NCI-H2081 (cell line): Measurements from ENCODE around the gene BACH1.

Source experiments
- DNase-seq, 2 experiments: peaks; one replicate each; lab custom pipeline; 2025; lab: John Stamatoyannopoulos, UW

The BACH1 gene

DNA sequence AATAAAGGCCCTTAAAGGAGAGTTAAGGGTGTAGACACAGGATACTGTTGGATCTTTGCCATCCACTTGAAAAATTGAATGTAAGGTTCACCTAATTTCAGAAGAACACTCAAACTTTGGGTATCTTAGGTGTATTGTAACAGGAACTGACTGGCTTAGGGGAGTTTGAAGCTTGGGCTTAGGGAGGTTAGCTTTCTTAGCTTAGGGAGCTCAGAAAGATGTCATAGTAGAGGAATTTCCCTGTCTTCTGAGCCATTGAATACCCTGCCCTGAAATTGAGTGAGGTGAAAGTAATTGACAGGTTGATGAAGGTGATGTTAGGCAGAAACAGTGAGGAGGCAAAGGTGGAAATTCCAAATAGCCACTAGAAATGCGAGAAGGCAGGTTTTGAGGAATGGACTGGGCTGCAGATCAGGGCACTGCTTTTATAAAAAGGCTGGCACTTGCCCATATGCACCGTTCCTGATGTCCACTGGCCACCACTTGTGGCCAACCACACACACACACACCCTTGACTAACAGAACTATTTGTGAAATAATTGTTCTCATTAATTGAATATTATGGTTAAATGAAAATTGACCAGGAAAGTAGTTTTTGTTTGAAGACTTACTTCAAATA is 16.5 kb downstream of the BACH1 start:
- DNase-seq, result no peak

DNA sequence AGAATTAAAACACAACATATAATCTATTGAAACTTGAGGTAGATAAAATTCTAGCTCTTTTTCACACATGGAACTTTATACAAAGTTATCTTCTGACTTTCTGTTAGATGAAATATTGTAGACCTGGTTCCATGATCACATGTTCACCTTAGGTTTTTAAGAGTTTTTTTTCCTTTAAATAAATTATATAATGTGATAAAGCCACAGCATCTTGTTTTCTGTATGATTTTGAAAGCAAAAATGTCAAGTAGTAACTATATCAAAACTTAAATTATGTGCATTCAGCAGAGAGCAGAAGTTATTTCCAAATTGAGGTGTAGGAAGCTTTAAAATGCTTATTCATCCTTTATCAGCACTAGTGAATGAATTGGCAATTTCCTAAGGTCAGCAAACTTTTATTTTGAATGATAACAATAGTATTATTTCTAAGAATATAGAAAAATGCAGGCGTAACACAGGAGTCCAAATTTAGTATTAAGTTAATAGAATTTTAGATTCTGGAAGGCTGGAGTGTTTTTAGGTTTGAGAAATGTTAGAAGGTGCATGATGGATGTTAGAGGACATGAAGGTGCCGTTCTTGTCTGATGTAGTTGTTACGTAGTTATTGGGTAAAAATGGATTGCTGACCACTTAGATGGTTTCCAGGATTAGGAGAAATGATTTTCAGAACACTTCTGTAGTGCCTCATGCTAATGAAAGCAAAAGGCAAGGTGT is 17.5 kb downstream of the BACH1 start:
- DNase-seq, result no peak

DNA sequence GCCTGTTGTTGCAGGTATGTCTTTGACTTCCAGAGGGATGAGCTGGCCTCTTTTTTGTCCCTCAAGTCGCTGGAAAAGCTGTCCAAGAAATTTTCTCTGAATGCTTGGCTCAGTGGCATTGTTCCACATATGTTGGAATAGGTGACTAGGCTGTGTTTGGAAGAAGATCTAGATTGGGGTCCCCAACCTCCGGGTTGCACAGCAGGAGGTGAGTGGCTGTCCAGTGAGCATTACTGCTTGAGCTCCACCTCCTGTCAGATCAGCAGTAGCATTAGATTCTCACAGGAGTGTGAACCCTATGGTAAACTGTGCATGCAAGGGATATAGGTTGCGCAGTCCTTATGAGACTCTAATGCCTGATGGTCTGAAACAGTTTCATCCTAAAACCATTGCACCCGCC is 18.1 kb downstream of the BACH1 start:
- no peak for DNase-seq

DNA sequence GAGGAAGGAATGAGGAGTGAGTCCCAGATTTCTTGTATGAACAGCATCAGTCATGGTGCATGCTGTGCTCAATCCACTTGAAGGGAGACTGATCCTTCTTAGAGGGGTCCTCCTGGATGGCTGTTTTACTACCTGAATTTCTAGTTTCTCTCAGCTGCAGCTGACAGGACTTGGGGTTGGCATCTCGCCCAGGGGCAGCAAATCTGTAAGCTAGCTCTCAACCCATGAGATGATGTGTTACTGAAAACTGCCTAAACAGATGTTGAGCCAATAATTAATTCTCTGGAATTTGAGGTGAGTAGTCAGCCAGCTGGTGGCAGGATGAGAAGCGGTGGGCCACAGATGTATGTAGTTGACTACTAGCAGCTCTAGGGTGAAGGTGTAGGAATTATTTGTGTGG is 19.6 kb downstream of the BACH1 start:
- DNase-seq, result no peak

DNA sequence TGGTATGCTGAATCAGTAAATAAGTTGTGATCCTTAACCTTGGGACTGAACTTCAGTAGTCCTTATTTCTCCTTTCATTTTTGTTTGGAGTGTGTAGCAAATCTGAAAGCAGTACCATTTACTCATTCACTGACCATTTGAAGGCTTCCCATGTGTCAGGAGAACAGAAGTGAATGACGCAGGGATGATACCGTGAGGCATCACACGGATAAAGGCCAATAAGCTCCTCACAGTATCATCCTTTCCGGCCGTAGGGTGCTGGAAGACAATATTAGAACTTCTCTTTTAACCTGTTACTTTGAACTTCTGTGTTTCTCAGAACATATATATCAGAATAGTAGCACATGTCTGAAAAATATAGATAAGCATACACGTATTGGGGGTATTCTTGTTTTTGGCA is 21.3 kb downstream of the BACH1 start:
- DNase-seq, result no peak

DNA sequence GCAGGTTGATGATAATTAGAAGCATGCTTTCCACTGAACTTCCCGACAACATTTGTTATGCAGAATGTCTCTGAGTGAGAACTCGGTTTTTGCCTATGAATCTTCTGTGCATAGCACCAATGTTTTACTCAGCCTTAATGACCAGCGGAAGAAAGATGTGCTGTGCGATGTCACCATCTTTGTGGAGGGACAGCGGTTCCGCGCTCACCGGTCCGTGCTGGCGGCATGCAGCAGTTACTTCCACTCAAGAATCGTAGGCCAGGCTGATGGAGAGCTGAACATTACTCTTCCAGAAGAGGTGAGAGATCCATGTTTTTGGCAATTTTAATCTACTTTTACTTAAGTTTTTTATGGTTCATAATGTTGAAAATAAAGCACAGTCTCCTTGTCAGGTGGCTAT is 22.5 kb downstream of the BACH1 start:
- no peak for DNase-seq

DNA sequence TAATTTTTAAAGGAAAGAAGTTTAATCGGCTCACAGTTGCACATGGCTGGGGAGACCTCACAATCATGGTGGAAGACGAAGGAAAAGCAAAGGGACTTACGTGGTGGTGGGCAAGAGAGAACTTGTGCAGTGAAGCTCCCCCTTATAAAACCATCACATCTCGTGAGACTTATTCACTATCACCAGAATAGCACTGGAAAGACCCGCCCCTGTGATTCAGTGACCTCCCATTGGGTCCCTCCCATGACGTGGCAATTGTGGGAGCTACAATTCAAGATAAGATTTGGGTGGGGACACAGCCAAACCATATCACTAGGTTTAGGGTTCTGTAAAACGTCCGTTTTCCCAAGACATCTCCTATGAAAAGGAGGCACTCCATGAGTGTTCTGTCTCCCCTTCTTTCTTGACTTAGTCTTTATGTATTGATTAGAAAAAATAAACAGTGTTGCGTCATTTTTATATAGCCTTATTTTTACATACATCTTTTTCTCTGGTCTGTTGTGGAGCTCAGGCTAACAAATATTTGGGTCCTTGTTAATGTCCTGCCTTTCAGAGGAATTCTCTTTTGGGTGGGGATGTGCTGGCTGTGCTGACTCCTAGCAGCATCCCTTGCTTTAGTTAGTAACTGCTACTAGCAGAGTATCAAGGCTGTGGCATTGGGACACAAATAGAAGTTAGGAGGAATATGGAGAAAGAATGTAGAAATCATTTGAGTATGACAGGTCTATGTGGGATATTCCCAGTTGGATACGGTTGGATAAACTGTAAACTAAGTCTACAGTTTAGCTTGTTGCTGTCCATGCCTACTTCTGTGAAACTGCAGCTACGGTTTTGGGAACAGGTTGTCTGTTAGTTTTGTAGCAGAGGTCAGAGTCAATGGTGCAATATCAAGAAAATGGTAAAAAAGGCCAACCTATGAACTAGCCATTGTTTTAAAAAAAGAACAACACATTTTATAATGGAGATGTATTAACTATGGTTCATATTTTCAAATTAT is 23.5 kb downstream of the BACH1 start:
- no peak for DNase-seq

DNA sequence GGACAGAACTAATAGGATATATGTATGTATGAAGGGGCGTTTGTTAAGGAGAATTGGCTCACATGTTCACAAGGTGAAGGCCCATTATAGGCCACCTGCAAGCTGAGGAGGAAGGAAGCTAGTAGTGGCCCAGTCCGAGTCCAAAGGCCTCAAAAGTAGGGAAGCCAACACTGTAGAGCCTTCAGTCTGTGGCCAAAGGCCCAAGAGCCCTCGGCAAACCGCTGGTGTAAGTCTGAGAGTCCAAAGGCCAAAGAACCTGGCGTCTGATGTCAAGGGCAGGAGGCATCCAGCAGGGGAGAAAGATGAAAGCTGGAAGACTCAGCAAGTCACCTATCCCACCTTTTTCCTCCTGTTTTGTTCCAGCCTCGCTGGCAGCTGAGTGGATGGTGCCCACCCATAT is 24.5 kb downstream of the BACH1 start:
- no peak for DNase-seq

DNA sequence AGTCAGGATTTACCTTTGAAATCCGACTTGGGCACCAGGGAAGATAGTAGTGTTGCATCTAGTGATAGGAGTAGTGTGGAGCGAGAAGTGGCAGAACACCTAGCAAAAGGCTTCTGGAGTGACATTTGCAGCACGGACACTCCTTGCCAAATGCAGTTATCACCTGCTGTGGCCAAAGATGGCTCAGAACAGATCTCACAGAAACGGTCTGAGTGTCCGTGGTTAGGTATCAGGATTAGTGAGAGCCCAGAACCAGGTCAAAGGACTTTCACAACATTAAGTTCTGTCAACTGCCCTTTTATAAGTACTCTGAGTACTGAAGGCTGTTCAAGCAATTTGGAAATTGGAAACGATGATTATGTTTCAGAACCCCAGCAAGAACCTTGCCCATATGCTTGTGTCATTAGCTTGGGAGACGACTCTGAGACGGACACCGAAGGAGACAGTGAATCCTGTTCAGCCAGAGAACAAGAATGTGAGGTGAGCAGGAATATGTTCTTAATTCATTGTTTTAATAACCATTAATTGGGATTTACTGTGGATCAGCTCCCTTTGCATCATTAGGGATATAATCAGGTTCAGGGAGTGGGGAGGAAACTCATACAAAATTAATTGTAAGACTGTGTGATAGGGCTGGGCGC is 28.3 kb downstream of the BACH1 start:
- no peak for DNase-seq

DNA sequence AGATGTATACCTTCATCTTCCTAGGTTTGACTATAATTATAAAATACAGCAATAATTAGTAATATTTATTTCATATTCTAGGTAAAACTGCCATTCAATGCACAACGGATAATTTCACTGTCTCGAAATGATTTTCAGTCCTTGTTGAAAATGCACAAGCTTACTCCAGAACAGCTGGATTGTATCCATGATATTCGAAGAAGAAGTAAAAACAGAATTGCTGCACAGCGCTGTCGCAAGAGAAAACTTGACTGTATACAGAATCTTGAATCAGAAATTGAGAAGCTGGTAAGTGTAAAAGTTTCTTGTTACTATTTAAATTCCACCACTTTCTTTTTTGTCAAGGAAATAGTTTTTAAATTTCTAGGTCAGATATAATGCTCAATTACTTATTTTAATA is 30.7 kb downstream of the BACH1 start:
- DNase-seq, result no peak

DNA sequence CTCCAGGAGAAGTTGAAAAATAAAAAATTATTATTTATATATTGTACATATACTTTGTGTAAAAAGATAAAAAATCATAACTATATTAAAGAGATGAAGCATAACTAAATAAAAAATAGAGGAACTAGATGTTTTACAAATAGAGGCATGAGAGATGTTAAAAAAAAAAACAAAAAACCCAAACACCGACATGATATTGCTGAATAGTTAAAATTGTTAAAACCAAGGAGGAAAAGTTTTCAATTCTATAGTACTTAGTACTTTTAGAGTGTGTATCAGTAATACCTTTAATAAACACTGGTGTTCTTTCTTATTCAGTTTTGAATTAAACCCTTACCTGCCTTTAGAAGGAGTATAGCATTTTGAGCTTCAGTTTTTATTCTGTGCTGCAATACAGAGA is 32.1 kb downstream of the BACH1 start:
- no peak for DNase-seq

DNA sequence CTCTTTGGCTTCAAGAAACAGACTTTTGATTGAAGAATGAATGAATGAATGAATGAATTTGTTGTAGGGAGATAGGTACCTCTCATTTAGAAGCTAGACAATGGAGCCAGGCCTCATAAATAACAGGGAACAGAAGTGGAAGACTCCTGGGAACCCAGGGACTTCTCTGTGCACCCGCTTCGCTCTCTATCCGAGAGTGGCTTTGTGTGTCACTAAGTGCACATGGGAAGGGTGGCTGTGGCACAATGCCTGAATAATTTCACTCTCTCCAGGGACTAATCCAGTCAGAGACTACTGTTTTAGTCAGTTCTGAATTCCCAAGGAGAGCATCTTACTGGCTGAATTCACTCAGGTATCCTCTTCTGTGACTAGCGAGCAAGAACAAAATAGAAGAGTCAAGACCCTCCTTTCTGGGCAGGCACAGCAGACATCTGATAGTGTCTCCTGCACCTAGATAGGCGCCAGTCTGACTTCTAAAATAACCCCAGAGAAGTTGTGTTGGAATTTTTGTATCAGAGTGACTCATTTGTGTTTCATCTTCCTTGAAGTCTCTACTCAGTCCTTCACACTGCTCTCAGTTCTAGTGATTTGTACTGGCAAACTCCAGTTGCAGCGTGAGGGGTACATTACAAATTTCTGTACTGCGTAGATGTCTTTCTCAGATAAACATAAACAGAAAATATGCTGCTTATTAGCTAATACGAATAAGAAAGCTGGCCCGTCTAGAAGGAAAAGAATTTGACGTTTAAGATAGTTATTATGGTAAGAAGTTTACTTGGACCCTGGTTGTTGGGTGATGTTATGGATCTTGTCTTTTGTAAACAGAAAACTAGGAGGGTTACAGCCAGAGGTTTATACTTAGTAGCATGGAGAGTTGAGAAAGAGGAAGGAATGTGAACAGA is 34.0 kb downstream of the BACH1 start:
- DNase-seq, result no peak

DNA sequence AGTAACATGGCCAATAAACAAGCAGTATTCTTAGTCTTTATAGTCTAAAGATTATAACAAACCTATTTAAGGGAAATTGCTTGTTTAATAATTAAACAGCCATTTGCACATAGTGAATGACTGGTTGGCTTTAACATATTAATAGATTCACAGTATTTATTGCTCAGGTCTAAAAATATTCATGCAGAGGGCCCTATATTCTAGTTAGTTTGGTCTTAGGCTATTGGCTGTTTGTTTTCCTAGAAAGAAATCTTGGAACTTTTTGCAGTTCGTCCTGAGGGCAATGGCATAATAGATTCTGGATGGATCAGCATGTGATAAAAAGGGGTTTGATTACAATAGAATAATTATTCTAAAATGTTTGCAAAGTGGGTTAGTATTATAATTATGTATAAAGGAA is 34.7 kb downstream of the BACH1 start:
- no peak for DNase-seq

DNA sequence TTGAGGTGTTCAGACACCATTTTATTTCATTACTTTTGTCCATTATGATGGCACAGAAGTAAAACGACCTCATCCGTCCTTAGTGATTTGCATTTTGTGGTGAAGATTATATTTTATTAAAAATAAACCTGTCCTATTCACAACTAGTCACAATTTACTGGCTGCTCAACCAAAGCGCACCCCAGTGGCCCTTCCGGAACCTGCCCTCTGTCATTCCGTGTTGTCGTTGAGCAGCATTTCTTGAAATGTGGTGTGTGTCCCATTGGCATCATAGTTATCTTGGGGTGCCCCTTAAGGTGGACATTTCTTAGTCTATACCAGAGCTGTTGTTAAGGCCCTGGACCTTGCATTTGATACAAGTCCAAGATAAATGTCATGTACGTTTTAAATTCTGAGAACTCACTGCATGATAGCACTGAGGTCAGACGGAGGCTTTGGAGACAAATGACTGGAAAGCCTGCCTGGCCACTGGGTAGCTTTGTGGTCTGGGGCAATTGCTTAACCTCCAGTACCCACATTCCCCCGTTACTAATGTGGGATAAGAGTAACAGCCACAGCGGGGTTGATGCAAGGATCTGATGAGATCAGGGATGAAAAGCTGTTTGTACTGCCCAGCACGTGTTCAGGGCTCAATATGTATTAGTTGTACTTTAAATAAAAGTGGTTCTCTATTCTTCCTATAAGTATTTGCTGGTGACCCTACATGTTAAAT is 36.2 kb downstream of the BACH1 start:
- no peak for DNase-seq

DNA sequence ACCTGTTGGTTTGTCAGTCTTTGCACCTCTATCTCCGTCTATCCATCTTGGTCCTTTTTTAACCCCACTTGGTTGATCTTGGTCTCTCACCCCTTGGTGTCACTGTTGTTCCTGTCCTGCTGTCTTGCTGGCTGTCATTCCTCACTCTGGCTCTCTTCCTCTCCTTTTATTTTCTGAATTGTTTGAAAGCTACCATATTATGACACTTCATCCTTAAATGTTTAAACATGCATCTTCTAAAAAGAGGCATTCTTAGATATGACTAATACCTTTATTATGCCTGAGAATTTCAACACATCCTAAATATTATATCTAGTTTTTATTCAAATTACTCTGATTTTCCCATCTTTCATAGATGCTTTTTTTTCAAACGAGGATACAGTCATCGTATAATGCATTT is 37.0 kb downstream of the BACH1 start:
- no peak for DNase-seq

DNA sequence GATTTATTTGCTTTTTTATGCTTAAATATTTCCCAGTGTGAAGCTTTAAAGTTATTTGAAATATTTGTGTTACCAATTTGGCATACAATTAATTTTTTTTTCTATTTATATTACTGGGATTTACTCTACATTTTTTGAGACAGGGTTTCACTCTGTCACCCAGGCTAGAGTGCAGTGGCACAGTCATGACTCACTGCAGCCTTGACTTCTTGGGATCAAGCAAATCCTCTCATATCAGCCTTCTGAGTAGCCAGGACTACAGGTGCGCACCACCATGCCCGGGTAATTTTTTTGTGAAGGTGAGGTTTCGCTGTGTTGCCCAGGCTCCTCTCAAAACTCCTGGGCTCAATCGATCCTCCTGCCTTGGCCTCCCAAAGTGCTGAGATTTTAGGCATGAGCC is 39.5 kb downstream of the BACH1 start:
- no peak for DNase-seq

DNA sequence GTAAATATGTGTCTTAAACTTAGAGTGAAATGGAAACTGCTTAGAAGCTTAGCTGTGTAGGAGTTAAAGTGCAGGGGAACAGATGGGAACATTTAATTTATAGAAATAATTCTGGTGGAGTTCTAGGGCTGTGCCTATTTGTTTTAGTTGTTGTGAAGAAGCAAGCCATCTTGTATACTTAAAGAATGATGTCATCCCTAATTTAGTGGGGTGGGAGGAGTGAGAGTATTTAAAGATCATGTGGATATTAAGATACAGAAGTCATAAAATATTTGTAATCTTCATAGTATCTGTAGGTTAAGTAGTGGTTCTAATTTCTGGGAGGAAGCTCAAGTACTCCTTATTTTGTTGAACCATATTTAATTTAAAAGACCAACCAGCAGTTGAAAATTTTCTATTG is 41.5 kb downstream of the BACH1 start:
- DNase-seq, result no peak

DNA sequence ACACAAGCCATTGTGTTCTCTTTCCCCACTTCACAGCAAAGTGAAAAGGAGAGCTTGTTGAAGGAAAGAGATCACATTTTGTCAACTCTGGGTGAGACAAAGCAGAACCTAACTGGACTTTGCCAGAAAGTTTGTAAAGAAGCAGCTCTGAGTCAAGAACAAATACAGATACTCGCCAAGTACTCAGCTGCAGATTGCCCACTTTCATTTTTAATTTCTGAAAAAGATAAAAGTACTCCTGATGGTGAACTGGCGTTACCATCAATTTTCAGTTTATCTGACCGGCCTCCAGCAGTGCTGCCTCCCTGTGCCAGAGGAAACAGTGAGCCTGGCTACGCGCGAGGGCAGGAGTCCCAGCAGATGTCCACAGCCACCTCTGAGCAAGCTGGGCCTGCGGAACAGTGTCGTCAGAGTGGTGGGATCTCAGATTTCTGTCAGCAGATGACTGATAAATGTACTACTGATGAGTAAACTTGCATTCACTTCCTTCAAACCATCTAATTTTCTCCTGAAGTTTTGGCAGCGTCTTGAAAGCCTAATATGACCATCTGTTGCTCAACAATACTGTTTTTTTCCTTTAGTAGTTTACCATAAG is 43.7 kb downstream of the BACH1 start:
- no peak for DNase-seq

DNA sequence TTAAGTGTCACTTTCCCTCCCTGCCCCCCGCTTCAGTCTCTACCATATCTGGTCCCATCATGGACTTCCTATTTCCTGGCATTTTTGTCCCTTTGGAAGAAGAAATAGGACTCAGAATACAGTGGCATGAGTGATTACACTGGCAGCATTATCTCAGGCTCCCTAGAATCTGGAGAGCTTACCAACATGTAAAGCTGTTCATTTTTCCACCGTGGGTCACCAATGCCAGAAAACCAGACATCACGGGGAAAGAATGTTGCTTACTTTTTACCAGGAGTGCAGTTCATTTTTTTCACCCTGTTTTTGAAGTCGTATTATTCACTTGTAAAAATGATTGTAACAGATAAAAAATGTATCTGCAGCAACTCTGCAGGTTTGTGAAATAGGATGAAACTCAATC is 44.8 kb downstream of the BACH1 start:
- no peak for DNase-seq

DNA sequence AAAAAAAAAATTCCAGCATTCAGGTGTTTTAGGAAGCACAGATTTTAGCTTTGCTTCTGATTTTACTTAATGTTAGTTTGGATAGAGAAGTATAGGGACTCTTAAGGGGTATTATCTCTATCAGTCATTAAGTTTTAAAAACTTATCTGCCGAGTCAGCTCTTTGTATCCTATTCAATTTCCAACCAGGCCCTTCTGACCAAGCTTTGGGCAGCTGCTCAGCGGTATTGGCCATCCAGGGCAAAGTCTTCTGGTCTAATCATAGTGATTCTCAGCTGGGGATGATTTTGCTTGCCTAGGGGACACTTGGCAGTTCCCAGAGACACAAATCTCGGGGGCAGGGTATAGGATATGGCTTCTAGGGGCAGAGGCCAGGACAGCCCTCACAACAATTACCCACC is 47.6 kb downstream of the BACH1 start:
- DNase-seq, result no peak
